HG03432 (cell line): Measurements from ENCODE around the gene RRBP1.
A peak's percentile ranks its signal among the peaks of the same experiment; 100 is the strongest.

Source experiments
- ATAC-seq: cut with Tn5 transposase; IDR thresholded peaks from one replicate; pipeline ENCODE4 v1.9.1; 2021; ENCODE audit warnings: mild to moderate bottlenecking, moderate library complexity; ENCODE audit not compliant: unreplicated experiment

RRBP1 gene

DNA sequence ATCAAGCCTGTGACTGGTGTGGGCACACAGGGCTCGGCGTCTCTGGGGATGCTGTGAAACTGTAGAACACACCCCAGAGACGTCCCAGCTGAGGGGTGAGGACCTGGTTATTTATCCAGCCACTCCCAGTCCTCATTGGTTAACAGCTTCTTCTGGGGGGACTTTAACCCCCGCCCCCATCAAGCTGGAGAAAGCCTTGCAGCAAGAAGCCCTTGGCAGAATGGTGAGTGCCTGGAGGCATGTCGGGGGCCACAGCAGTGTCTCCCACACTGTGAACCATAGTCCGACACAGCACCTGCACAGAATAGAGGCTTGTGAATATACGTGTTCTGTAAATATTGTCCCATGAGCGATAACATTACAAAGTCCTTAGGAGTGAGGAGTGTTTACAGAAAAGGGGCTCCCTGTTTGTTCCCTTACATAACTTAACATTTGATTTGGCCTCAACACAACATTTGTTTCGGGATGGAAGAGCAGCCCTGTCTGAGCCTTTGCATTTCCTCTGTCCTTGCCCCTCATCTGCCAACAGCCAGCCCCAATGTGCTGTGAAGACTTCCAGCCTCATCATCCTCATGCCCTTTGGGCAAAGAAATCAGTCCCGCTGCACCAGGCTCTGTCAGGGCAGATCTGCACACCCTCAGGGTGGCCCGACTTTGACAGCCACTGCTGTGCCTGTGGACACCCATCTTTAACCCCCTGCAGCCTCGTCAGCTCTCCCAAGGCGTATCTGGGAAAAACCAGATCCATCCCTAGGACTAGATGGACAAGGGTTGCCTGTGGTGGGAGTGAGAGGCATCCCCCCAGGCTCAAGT, 2.2 kb upstream of the RRBP1 start:
- ATAC-seq, result no peak

DNA sequence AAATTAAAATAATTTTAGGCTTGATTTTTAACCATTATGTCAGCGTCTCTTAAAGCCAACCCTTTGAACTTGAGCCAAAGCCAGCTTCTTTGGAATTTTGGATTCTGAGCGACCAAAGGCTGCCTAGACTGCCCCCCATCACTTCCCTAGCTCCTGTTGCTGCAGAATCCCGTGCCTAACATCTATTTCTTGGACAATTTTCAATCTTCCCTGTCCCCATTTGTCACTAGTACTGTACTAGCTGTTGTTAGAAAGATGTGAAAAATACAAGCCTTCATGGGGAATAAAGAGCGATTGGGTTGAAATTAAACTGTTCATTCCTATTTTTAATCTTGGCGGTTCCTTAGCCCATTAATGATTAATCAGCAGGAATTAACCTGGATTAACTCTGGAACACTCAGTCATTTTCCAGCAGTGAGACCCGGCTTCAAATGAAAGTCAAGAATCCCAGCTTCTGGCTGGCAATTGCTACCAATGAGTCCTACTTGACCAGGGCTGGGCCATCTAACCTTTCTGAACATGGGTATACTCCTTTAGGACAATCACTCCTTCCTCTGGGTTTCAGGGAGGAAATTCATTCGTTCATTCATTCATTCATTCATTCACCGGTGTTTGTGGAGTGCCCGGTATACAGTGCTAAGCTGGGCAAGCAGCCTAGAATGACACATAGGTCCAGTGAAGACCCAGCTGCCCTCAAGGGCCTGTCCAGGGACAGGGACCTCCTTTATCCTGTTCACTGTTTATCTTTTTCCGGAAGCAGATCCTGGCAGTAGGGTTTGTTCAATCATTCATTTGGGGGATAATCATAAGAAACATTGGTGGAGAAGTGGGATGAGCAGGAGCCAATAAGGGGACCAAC, 1.4 kb upstream of the RRBP1 start:
- no peak for ATAC-seq

DNA sequence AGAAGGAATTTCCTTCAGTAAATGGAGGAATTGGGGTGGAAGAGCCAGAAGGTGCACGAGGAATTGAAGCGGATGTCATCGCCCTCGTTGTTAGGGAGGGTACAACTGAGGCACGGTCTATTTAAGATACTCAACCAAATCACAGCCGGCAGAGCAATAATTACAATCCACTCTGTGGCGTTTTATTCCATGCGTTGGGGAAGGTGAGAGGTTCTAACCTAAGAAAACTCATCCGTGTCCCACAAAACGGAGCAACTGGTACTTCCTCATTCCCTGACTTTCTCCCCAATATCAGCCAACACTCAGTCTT, 802 bp upstream of the RRBP1 start:
- no peak for ATAC-seq

DNA sequence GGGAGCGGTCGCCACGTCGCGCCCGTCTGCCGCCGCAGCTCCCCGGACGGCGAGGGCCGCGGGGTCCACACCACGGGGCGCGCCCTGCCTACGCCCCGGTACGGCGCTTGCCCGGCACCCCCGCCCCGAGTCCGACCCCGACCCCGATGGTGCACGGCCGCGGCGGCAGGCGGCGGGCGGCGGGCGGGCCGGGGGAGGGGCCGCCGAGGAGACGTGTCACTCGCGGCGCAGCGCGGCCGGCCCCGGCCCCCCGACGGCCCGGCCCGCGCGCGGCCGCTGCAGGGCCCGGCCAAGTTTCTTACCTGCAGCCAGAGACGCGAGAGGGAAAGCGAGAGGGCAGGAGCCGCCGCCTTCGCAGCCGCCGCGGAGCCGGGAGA, 328 bp downstream of the RRBP1 start:
- ATAC-seq, result peak; percentile 15

DNA sequence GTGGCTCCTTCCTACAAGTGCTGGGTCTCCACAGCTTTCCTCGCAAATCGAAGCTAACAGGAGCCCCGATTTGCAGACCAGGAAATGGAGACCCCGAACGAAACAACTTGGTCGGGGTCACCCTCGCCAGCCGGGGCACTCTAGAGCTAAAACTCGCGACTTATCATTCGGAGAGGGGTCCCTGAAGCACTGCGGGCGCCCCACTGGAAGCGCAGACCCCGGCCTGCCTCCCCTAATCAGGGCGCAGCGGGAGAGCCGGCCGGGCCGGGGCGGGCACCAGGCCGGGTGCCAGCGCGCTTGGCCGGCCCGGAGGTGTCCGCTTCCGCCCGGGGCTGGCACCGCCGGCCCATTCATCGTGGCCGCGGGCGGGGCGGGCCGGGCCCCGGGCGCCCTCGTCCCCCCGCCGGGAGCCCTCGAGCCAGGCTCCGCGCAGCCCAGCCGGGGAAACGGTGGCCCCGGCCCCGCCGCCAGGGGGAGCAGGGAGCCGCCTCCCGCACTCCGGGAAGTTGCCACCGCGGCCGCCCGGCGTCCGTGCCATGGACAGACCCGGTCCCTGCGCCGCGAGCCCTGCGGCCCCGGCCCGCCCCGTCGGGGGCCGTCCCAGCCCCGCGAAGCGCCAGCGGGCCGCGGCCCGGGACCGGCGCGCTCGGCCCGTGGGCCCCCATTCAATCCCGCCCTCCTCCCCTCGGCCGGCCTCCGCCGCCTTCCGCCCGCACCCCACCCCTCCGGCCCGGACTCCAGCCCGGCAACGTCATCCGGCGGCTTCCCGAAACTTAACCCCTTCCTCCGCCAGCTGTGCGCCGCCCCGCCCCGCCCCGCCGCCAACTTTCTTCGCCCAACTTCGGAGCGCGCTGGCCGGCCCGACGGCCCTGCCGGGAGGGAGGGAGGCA, 961 bp downstream of the RRBP1 start:
- ATAC-seq, result peak; percentile 50

DNA sequence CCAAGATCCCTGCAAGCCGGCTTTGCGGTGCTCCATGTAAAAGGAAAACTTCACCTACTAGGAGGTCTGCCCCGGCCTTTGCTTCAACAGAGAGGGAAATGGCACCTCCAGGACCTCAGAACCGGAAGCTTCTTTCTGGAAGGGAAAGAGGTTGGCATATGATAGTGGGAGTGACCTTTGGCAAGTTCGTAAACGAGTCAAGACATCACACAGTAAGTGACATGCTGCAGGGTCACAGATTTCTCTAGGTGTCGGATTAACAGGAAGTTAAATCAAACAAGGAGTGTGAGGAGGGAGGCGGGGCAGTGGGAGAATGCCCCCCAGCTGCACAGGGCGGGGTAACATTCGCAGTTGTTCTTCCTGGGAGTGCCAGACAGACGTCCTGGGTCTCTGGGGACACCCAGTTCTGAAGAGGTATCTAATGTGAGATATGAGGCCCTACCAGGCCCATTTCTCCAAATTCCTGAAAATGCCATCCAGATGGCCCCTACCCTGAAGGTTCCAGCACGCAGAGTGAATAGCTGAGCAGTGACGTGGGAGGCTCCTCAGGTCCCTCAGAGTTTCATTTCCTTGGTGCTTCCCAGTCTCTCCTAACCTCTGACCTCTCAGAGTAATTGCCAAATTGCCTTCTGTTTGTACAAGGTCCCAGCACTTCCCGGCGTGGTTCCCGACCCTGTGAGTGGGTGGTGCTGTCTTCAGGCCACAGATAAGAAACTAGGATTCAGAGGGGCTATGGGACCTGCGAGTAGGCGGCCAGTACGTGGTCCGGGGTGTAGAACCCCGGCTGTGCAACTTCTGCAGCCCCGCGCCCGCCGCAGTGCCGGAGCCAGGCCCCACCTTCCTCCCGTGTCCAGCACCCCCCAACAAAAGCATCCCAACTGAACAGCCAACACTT, 1.9 kb downstream of the RRBP1 start:
- no peak for ATAC-seq

DNA sequence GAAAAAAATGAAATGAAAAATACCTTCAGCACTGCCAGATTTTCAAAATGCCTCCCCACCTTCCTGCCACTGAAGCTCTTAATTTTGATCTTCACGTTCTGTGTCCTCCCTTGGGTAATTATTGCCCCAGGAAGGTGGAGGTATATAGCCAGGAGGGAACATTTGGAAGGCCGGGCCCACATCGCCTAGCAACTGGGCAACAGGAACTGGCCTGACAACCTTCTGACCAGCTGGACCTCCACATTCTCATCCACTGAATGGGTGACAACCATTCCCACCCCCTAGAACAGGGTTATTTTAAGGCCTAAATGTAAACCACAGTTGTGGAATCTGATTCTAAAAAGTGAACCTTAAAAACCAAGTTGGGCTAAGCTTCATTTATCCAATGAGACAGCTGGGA, 3.2 kb downstream of the RRBP1 start:
- ATAC-seq, result no peak

DNA sequence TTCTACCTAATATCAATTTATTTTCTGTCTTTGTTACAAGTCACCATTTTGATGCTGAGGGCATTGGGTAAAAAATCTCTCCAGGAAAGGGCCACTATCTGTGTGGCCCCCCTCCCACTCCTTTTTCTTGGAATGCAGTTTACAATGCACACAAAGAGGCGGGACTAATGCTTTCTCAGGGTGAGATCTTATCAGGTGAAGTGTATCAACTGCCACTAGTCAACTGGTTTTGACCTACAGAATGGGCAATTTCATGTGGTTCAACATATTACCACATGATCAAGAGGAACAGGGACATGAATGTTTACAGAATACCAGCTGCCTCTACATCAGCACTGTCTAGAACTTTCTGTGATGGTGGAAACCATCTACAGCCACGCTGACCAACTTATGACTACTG, 3.7 kb downstream of the RRBP1 start:
- no peak for ATAC-seq

DNA sequence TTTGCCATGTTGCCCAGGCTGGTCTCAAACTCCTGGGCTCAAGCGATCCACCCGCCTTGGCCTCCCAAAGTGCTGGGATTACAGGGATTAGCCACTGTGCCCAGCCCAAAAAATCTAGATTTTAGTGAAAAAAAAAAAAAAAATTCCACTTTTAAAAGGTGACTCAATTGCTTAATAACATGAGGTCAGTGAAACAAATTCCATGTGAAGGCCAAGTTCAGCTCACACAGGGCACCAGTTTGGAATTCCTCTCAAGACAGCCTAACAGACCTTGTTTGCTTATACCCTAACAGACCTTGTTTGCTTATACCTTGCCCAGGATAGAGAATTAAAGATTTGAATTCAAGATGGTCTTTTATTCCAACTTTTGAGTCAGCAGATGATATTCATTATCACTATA, 5.1 kb downstream of the RRBP1 start:
- ATAC-seq, result no peak

DNA sequence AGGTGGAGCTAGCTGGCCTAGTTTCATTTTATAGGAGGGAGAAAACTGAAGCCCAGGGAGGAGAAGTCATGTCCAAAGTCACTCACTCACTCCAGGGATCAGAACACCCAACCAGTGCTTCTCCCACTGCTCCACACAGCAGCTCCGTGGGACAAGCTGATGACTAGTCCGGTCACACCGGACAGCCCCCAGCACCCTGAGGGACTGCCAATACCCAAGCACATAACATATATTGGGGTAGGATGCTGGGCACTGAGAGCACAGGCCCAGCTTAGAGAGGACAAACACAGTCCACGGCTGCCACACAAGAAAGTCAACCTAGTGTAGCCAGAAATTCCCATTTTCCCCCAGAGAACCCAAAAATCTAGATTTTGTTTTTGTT, 5.7 kb downstream of the RRBP1 start:
- no peak for ATAC-seq

DNA sequence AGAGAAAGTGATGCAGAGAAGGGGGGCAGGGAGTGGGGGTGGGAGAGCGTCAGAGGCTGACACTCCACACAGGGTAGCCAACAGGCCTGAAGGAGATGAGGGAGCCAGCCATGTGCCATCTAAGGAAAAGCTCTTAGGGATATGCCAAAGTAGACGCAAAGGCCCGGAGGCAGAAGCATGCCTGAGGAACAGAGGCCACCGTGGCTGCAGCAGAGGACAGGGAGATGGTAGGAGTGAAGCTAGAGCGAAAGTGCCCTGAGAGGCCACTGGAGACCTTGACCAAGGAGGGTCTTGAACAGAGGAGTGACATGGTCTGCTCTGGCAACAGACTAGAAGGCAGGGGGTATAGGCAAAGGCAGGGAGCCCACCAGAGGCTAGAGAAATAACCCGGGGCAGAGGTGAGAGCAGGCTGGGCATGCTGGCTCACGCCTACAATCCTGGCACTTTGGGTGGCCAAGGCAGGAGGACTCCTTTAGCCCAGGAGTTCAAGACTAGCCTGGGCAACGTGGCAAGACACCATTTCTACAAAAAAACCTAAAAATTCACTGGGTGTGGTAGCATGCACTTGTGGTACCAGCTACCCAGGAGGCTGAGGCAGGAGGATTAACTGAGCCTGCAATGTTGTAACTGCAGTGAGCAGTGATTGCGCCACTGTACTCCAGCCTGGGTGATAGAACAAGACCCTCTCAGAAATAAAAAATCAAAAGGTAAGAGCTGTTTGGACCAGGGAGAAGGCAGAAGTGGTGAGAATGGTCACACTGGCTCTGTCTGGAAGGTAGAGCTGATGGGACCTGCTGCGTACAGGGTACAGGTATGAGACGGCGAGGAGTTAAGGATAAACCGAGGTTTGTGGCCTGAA, 6.3 kb downstream of the RRBP1 start:
- no peak for ATAC-seq

DNA sequence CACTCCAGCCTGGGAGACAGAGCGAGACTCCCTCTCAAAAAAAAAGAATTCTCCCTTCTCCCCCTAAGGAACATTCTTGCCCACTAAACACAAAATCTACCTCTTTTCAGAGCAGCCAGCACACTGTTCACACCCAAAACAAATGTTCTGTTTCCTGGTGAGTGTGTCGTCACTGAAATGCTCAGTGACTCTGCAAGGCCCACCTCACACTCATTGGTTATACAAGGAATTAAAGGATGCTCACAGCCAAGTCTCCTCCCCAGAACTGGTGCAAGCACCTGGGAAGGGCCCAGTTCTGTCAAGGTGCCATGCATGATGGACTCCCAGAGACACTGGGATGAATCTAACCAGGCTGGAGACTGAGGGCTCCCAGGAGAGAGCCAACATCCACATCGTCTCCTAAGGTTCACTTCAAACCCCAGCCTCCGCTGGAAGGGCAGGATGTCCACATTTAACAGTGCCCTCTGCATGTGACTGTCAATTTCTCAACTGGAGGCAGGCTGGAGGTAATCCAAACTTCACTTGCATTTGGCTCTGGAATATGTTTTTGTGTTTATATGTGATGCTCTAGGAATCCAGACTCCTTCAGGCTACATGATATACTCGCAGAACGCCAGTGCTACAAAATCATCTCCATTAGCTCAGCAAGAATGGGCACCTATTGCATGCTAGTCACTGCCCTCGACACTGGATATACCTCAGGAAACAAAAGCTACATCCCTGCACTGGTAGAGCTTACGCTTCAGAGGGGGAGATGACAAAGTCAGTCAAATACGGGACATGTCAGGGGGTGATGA, 7.1 kb downstream of the RRBP1 start:
- no peak for ATAC-seq

DNA sequence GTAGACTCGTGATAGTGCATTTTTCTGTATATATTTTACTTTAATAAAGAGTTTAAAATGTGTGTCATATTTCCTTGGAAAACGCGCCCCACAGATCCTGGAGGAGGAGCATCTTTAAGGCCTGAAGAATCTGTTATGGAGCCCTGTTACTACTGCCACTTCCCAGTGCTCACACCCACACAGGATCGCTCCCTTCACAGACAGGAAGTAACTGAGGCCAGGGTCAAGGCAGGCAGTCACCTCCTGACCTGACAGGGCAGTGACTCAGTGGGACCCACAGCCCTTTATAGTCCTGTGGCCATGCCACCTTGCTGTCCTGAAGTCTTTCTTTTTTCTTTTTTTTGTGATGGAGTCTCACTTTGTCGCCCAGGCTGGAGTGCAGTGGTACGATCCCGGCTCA, 9.0 kb downstream of the RRBP1 start:
- ATAC-seq, result no peak

DNA sequence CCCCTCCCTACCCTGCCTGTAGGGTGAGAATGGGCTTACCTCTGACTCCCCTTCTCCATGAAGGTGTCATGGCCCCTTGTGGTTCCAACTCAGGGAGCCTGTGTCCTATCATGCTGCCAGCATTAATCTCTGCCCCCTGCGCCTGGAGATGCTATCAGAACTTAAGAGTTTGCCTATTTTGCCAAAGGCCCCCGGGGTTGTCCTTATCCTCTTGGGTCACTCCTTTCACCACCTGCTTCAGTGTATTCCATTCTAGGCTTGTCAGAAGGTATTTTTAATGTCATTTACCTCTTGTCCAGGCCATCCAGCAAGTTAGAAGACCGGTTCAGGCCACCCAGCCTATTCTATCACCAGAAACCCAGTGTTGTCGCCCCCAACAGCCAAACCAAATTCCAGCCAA, 10.5 kb downstream of the RRBP1 start:
- no peak for ATAC-seq

DNA sequence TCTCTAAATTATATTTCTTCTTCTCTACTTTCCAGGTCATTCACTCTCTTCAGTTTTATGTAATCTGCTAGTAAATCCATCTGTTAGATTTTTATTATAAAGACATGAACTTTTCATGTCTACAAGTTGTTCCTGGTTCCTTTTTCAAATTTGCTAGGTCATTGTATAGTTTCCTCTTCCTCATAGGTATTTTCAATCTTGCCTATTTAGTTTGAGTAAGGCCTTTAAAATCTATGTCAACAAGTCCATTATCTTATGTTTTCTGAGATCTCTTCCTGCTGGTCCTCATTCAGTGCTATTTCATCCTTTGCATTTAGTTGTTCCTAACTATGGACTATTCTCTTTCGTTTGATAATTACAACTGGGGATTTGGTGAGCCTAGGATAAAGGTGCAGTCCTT, 11.0 kb downstream of the RRBP1 start:
- no peak for ATAC-seq

DNA sequence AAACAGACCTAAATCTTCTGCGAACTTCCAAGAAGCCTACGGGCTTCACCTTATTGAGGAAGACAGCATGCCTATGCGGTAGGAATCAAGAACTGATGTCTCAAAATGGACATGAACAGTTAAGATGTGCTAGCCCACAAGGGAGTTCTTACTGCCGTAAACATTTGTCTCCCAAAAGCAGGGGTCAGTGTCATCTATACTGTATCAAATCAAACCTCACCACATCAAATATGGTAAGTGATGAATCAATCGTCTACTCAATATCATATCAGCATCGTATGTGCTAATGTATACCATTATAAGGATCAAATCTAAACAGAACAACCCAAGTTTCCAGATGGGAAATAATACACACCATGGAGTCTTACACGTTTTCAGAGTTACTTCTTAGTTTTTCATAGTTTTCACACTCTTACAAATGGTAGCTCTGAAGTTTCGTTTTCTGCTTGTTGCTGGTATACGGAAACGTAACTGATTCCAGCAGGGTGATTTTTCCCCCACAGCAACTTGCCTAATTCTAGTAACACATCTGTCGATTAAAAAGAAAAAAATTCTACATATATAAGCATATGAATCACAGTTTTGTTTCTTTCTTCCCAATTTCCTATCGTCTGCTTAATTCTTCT, 12.6 kb downstream of the RRBP1 start:
- ATAC-seq, result no peak

DNA sequence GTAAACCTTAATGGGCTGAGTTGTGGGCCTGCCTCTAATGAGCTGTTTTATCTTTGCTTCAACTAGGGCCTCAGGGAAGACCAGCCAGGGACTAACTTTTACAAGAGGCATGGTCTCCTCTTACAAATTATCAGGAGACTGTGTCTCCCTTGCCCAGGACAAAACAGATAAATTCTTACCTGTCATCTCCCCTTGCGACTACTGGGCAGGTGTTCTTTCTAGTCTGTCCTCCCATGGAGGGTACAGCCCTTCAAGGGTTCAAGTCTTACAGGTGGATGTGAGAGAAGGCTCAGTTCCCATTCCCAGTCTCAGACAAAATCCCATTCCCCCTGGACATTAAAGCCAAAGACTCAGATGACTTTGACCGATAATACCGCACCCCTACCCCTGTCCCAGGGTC, 13.6 kb downstream of the RRBP1 start:
- ATAC-seq, result no peak

DNA sequence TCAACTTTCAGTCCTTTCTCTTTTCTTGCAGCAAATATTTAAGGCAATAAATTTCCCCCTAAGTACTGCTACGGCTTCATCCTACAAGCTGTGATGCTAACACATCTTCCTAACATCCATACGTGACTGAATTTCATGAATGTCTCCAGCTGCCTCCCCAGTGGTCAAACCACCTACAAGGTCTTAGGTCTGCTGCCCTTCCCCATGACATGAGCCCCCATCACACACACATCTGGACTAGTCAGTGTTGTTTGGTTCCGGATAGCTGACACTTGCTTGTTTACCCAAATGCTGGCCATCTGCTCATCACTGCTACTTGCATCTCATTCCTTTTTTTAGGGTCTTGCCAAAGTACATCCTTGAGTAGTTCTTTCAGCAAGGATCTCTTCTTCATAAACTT, 14.6 kb downstream of the RRBP1 start:
- no peak for ATAC-seq
